HL-60 (cell line): ENCODE data around the gene RELN.

Experiments
- CTCF ChIP-seq: IDR thresholded peaks from one replicate; pipeline ENCODE4 v1.5.1; 2011; ENCODE audit warnings: low read length, control low read depth, inconsistent platforms; ENCODE audit not compliant: insufficient read depth
- POLR2AphosphoS5 ChIP-seq: IDR thresholded peaks from 2 replicates; pipeline ENCODE4 v1.6.1; 2012; ENCODE audit warnings: low read depth
- REST ChIP-seq: IDR thresholded peaks from 2 replicates; pipeline ENCODE4 v1.6.1; 2012; ENCODE audit warnings: low read depth; ENCODE audit not compliant: insufficient replicate concordance
- SPI1 ChIP-seq: IDR thresholded peaks from 2 replicates; pipeline ENCODE4 v1.6.1; 2012; ENCODE audit warnings: low read depth, mild to moderate bottlenecking, borderline replicate concordance

GRCh38 chr7:103598326-103598905, 391.0 kb downstream of the RELN start:
- TF ChIP-seq CTCF (no peak), REST (no peak), SPI1 (no peak), POLR2AphosphoS5 (no peak)
